ENCODE data around the gene THRAP3. TPM values are rescaled to one million over a fixed set of nuclear protein-coding genes. Genes with fewer than 3 reads are reported as not detected.
"Not testable (repeated sequence)": the region's sequence is repeated elsewhere in the genome, so short reads cannot be mapped to it uniquely, and the experiment has no call there.

Gene THRAP3
- total RNA-seq, 1 experiment from 2014 or later, result 143 TPM

GRCh38 chr1:36251794-36252481, 27.7 kb downstream of the THRAP3 start:
- H3K9me3 ChIP-seq (ENCODE audit: insufficient read depth, low read depth), result no peaks in the 10 kb centered on the region
- H3K4me2 ChIP-seq, result no peak overlapping the region
- no peak overlapping the region for H3K4me3 ChIP-seq
- ChIA-PET CTCF (no interaction called here), POLR2A (ENCODE audit: unreplicated experiment) (no interaction called here)
- DNase-seq, result no peak
- TF ChIP-seq CTCF (conservative IDR thresholded peaks at IDR 0.05) (no peak), EZH2 (IDR thresholded peaks at IDR 0.05; ENCODE audit: low read depth) (no peak)
- peaks cover 95% of the 10 kb centered on the region for H3K79me2 ChIP-seq (ENCODE audit: low read depth)
- H3K9me2 ChIP-seq (ENCODE audit: insufficient read depth), result no peaks in the 10 kb centered on the region
- H3K4me1 ChIP-seq (replicated peaks; ENCODE audit: insufficient read depth), result peaks cover 67% of the 10 kb centered on the region
- H2AFZ ChIP-seq, result no peak overlapping the region
- H3K27me3 ChIP-seq (ENCODE audit: insufficient read depth, low read depth), result no peaks in the 10 kb centered on the region
- H4K20me1 ChIP-seq (ENCODE audit: insufficient read depth), result peaks cover 13% of the 10 kb centered on the region
- peaks cover 18% of the 10 kb centered on the region for H3K36me3 ChIP-seq (ENCODE audit: low read depth)
- no TSS peak for BruUV-seq (replicated peaks)
- H3K27ac ChIP-seq, result peak overlapping the region; percentile 27; the same call in 1 of the 2 replicates
- intact Hi-C loops (cut with micrococcal nuclease; ENCODE audit: unreplicated experiment), result no loop called here
- peaks cover 80% of the 10 kb centered on the region for H3F3A ChIP-seq (ENCODE audit: insufficient read depth, low read depth)

DNA sequence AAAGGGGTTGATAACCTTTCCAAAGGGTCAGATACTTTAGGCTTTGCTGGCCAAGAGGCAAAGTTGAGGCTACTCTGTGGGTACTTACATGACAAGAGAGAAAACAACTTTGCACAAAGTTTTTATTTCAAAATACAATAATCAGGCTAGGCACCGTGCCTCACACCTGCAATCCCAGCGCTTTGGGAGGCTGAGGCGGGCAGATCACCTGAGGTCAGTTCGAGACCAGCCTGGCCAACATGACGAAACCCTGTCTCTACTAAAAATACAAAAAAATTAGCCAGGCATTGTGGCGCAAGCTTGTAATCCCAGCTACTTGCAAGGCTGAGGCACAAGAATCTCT, 28.2 kb downstream of the THRAP3 start:
- BruUV-seq (replicated peaks); H3K4me3 ChIP-seq; POLR2A ChIA-PET (ENCODE audit: unreplicated experiment); H3K9me2 ChIP-seq (ENCODE audit: insufficient read depth); H2AFZ ChIP-seq; H3K27ac ChIP-seq; DNase-seq; intact Hi-C loops (cut with micrococcal nuclease; ENCODE audit: unreplicated experiment); H3K27me3 ChIP-seq (ENCODE audit: insufficient read depth, low read depth); H3K9me3 ChIP-seq (ENCODE audit: insufficient read depth, low read depth); H3K4me2 ChIP-seq: not testable (repeated sequence)
- peaks cover 95% of the 10 kb centered on the region for H3K79me2 ChIP-seq (ENCODE audit: low read depth)
- H3F3A ChIP-seq (ENCODE audit: insufficient read depth, low read depth), result peaks cover 80% of the 10 kb centered on the region
- CTCF ChIA-PET, result interaction anchor here (0.6 kb wide), 1 partner anchor 62 kb away, joined by 6 read pairs; no protein-coding TSS in a partner anchor
- H3K4me1 ChIP-seq (replicated peaks; ENCODE audit: insufficient read depth), result peaks cover 72% of the 10 kb centered on the region
- H4K20me1 ChIP-seq (ENCODE audit: insufficient read depth), result peaks cover 16% of the 10 kb centered on the region
- H3K36me3 ChIP-seq (ENCODE audit: low read depth), result peaks cover 18% of the 10 kb centered on the region

GRCh38 chr1:36253161-36253862, 29.1 kb downstream of the THRAP3 start:
- peaks cover 18% of the 10 kb centered on the region for H3K36me3 ChIP-seq (ENCODE audit: low read depth)

More at GRCh38 chr1:36253161-36253862, 29.1 kb downstream of the THRAP3 start:
- H3K9me3 ChIP-seq (ENCODE audit: insufficient read depth, low read depth), result no peaks in the 10 kb centered on the region
- CTCF ChIA-PET, result interaction anchor here (0.6 to 0.7 kb wide), 2 partner anchors 63 to 136 kb away, joined by 6 to 7 read pairs; no protein-coding TSS in a partner anchor
- H4K20me1 ChIP-seq (ENCODE audit: insufficient read depth), result peaks cover 16% of the 10 kb centered on the region
- H3K9me2 ChIP-seq (ENCODE audit: insufficient read depth), result no peaks in the 10 kb centered on the region
- no peak for TF ChIP-seq EZH2 (IDR thresholded peaks at IDR 0.05; ENCODE audit: low read depth)
- no peak for TF ChIP-seq CTCF (conservative IDR thresholded peaks at IDR 0.05)
- DNase-seq, result no peak
- H3F3A ChIP-seq (ENCODE audit: insufficient read depth, low read depth), result peaks cover 80% of the 10 kb centered on the region
- POLR2A ChIA-PET (ENCODE audit: unreplicated experiment), result interaction anchor here (0.6 kb wide), 1 partner anchor 13 kb away, joined by 3 read pairs; no protein-coding TSS in a partner anchor
- intact Hi-C loops (cut with micrococcal nuclease; ENCODE audit: unreplicated experiment), result no loop called here
- peaks cover 96% of the 10 kb centered on the region for H3K79me2 ChIP-seq (ENCODE audit: low read depth)
- peaks cover 72% of the 10 kb centered on the region for H3K4me1 ChIP-seq (replicated peaks; ENCODE audit: insufficient read depth)
- H3K27ac ChIP-seq, result peak overlapping the region; percentile 21; the same call in 1 of the 2 replicates
- no peak overlapping the region for H3K4me2 ChIP-seq
- no peak overlapping the region for H2AFZ ChIP-seq
- H3K4me3 ChIP-seq, result no peak overlapping the region
- no TSS peak for BruUV-seq (replicated peaks)
- H3K27me3 ChIP-seq (ENCODE audit: insufficient read depth, low read depth), result no peaks in the 10 kb centered on the region
